HT-29 (cell line): Measurements from ENCODE around the gene PNKP. TPM values are rescaled to one million over a fixed set of nuclear protein-coding genes. Genes with fewer than 3 reads are reported as not detected.

Source experiments
- DNase-seq: peaks from one replicate; pipeline ENCODE4 v3.0.0-alpha.2; 2015; ENCODE audit warnings: low spot score
- total RNA-seq: library from RNA; depleted of rRNA; stranded (reverse); fragments of >200 nt; shearing (Covaris generic); gene quantifications from 2 replicates; pipeline ENCODE4 v1.2.3, GENCODE V29; 2014

Gene PNKP
- total RNA-seq, 1 experiment from 2014 or later, result 243 TPM

DNA sequence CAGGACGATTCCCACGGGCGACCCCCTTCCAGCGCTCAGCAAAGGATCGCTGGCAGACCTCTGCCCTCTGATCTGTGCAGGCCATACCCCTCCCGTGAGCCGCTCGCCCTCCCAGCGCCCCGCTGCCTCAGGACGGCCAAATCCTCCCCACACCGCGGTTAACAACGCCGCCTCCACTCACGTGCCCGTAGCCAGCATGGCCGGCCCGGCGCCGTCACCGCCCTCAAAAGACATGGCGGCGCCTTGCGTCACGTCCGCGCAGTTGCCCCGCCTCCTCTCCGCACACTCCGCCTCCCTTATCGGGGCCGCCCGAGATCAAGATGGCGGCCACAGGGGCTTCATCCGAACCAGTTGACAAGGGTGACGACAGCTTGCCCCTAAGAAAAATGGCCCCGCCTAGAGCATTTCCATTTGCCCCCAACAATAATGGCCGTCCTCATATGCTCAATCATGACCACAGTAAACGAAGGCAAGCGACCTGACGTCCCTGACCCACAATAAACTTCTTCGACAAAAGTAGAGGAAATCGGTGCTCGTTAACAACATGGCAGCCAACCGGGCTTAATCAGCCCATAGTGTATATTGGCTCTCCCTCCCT is 9.1 kb upstream of the PNKP start:
- DNase-seq, result peak; percentile 100

- DNase-seq, result peak; percentile 66
Measured at GRCh38 chr19:49875857-49876421, 8.6 kb upstream of the PNKP start.

GRCh38 chr19:49875177-49875576 is 7.8 kb upstream of the PNKP start:
- DNase-seq, result no peak

DNA sequence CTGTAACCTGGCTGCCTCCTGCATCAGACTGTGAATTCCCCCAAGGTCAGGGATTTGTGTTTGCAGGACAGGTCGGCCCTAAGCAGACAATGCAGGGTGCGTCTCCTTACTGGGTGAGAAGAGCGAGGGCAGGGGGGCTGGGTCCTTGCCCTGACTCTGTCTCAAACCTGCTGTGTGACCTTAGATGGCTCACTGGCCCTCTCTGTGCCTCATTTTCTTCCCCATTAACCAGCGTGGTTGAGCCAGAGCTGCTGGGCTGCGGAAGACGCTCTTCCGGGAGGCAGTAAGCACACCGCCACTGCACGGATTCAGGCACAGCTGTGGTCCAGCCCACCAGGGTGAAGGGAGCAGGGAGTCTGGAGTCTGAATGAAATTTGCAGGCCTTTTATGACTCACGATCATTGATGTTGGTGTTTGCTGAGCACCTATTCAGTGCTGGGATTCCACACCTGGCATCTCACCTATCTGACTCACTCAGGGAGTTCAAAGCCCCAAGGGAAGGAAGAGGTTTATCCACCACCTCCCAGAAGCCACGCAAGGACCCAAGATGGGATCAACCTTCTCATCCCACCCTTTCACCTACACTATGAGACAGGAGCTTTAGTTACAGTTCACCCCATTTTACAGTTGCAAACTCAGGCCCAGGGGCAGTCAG is 7.3 kb upstream of the PNKP start:
- no peak for DNase-seq

GRCh38 chr19:49873834-49874233 is 6.5 kb upstream of the PNKP start:
- no peak for DNase-seq

DNA sequence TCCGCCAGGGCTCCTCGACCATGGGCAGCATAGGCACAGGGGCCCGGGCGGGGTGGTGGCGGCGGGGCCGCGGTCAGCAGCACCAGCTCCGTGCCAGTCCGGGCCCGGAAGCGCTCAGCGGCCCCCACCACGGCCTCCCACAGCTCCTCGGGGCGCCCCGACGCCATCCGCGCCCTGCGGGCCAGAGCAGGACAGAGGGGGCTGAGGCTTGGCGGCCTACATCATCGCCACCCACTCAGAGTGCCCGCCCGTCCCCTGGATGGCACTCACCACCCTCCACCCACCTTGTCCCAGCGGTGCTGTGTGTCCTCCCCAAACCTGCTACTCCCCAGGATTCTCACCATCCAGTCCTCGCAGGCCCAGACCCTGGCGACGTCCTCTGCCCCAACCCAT is 5.7 kb upstream of the PNKP start:
- no peak for DNase-seq

DNA sequence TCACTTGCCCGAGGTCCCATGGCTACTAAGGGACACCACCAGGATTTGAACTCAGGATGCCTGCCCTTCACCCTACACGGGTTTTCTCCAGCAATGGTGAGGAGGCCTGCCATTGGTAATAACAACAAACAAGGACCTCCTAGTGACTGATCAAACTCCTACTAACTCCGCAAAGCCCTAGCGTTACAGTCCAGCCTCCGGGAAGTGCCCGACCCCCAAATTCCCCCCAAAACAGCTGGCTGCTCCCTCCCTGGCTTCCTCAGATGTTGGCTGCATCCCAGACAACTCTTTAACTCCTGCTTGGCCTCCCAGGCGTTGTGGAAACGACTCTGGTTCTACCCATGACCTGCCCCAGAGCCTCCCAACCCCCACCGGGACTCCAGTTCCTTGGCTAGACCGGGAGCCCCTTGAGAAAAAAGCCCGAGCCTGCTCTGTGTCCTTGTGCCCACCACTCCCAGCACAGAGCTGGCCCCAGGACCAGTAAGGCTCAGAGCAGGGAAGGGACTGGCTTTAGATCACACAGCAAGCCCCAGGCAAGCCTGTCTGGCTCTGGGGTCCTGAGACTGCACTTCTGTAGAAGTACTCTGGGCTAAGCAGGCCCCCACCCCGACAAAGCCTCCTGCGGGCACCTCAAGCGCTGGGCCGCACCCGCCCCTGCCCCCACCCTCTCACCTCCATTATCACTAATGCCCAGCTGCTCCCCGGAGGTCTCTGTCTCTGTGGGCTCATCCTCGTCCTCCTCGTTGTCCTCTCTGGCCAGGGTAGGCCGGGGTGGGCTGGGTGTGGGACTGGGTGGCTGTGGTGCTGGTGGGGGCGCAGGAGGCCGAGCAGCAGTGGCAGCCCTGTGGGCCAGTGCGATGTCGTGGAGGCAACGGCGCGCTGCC is 5.1 kb upstream of the PNKP start:
- DNase-seq, result no peak

DNA sequence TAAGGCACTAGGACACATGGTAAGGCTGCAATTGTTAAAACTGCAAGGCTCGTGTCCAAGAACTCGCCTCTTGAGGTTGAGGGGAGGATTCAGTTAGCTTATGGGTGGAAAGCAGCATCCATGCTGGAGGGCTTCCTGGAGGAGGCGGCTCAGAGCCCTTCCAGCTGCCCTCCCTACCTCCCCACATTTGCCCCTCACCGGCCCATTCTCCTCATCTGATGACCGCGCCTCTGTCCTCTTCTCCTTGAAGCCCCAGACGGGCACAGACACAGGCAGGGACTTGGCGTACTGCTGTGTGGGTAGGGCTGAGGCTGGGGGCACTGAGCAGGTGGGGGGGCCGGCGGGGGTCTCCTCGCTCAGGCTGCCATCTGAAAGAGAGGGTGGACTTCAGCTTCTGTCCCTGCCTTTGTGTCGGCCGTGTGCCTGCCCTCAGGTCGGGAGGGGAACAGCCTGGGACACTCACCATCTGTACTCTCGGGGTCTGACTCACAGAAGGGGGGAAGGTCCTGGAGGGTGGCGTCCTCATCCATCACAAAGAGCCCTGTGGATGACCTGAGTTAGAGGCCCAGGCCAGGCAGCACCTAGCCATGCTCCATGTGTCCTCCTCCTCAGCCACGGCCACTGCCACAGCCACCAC is 4.1 kb upstream of the PNKP start:
- DNase-seq, result no peak

GRCh38 chr19:49870309-49870901 is 3.0 kb upstream of the PNKP start:
- no peak for DNase-seq

DNA sequence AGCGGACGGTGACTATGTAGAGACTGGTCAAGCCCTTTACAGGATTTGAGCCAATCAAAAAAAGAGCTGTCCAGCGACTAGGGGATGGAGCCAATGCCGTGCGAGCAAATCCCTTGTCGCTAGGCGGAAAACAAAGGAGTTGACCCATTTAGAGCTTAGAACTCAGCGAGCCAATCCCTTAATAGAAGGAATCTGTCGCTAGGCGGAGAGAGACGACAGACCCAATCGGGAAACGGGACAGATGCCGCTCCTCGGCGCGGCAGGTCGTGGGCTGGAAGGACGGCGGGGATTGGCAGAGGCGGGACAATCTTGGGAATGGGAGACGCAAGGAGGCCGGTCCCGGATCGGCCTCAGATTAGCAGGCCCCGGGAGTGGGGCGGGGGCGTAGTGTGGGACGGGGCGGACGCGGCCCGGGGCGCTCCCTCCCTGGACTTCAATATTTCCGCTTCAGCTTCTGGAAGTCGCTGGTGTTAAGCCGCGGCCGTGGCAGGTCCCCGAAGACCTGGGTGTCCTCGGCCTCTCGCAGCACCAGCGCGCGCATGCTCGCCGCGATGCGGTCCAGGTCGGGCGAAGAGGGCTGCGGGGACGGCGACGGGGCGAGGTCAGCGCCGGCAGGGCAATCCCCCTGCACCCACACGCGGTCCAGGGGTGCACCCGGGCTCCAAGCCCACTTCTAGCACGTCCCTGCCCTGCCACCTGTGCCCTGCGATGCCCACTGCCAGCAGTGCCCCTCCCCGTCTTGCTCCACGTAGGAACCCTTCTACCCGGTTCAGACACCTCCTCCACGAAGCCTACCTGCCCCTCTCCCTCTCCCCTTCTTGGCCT is 2.3 kb upstream of the PNKP start:
- DNase-seq, result peak; percentile 100

- DNase-seq, result no peak
Measured at GRCh38 chr19:49869009-49869483, 1.7 kb upstream of the PNKP start.

DNA sequence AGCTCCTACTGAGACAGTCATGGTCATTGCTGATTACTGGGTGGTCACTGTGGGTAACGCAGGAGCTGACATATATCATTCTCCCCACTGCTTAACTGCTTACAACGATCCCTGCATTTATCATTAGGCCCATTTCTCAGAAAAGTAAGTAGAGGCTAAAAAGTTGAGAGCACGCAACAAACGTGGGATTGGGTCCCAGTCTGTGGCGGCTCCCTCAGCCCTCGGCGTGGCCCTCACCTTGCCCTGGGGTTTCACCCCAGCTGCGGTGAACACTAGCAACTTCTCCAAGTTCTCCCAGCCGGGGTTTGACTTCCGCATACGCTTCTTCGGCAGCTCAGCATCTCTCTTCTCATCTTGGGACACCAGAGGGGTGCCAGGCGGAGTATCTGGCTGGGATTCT is 2.5 kb downstream of the PNKP start:
- DNase-seq, result no peak

DNA sequence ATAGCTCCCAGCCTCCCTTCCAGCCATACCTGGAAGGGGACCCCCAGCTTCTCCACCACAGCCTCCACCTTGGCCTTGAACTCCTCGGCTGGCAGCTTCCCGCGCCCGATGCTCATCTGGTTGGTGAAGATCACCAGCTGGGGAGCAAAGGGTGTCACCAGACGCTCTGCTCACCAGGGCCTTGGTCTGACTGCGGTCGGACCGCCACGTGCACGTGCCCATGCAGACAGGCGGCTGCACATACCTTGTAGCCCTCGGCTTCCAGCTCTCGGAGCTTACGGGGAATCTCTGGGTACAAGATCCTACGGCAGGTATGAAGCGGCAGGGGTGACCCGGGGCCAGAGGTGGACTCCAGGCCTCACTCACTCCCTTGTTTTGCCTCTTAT is 3.4 kb downstream of the PNKP start:
- DNase-seq, result no peak

DNA sequence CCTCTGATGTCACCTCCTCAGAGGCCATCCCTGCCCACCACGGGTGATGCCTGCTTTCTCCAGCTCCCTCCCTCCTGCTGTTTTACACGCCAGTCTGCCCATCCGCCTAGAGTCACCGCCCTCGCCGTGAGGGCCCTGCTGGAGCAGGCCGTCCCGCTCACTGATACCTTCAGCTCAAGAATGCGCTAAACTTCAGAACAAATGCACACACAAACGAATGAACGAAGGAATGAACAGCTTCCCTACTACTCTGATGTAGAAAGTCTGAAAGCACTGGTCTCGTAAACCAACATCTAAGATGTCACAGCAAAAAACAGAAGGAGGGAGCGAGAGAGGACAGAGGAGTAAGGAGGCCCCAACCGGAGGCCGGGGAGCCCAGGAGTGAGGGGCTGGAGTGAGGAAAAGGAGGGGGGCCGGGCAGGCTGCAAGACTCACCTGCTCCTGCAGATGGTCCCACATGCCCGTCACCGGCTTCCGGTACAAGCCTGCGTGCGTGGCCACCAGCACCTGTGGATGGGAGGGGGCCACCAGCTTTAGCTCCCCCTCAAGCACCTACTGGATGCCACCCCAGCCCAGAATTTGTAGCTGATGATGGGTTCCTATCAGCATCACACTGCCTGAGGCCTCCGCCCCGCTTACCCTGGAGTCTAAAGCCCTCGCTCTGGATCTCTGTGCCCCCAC is 4.0 kb downstream of the PNKP start:
- DNase-seq, result no peak

GRCh38 chr19:49862391-49863253 is 4.8 kb downstream of the PNKP start:
- no peak for DNase-seq

DNA sequence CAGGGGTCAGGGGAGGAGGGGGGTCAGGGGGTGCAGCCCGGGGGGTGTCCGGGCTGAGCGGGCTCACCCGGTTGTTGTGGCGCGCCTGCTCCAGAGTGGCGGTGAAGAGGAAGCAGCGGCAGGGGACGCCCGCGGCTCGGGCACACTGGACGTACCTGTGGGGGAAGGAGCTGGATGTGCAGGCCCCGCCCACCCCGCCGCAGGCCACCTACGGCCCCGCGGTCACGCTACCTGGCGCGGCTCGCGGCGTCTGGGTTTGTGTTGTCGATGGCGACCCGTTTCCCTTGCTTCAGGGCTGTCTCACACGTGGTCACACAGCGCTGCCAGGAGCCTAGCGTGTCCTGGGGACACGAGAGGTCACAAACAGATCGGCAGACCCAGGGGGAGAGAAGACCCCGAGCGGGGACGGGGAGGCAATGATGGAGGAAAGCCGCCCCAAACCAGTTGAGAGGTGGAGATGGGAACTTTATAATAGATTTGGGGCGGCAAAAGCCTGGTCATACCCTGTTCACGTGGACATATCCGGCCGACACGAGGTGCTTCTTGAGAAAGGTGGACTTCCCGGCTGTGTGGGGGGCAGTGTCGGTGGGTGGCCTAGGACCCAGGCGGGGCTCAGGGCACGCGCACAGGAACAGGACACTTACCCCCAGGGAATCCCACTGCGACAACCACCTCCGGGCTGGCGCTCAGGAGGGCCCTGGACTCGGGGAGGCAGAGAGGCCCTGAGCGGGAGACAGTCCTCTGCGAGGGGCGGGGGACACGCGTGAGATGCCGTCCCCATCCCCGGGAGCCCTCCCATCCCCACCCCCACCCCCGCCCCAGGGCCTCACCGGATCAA is 5.6 kb downstream of the PNKP start:
- DNase-seq, result no peak

DNA sequence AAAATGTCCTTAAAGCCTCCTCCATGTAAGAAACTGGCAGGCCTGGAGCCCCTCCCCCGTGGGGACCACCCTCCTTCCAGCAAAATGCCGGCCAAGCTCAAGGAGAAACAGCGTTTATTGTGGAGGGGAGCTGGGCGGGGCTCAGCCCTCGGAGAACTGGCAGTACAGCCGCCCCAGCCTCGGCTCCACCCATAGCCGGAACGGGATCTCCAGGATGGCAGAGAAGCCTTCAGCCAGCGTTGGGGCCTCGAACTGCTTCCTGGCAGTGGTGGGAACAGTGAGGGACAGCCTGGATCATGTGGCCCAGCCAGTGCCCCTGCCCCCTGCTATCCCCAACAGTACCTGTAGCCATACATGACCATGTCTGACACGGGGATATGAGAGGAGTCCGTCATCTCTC is 6.3 kb downstream of the PNKP start:
- peak; percentile 80 for DNase-seq
